Urinary bladder (tissue), 4 donors: Measurements from ENCODE around the gene FKTN. TPM values are rescaled to one million over a fixed set of nuclear protein-coding genes. Genes with fewer than 3 reads are reported as not detected.
"Not testable (repeated sequence)": the region's sequence is repeated elsewhere in the genome, so short reads cannot be mapped to it uniquely, and the experiment has no call there.

ENCODE experiments used
- DNase-seq: peaks from one replicate; pipeline ENCODE4 v3.0.0-alpha.2; 2015; ENCODE audit errors: extremely low spot score
- H3K27ac ChIP-seq: one replicate; pipeline ENCODE4 v1.5.1; 2013; ENCODE audit warnings: low read depth, mild to moderate bottlenecking, moderate library complexity
- H3K36me3 ChIP-seq: one replicate; pipeline ENCODE4 v1.6.1; 2013; ENCODE audit warnings: mild to moderate bottlenecking, moderate library complexity; ENCODE audit not compliant: insufficient read depth
- H3K4me1 ChIP-seq: one replicate; pipeline ENCODE4 v1.6.1; 2013; ENCODE audit warnings: mild to moderate bottlenecking, moderate library complexity; ENCODE audit not compliant: insufficient read depth
- H3K4me3 ChIP-seq: one replicate; pipeline ENCODE4 v1.5.1; 2013; ENCODE audit warnings: low read depth, low read length
- WGBS: extraction: QIAGEN DNeasy Blood & Tissue Kit; methylation state at CpG from one replicate; pipeline ENCODE4 v1.1.7; 2013; 5-methylcytosine and 5-hydroxymethylcytosine counted together
- polyA plus RNA-seq: library from polyadenylated mRNA; stranded (reverse); fragments of 200-250 nt; gene quantifications from one replicate; pipeline ENCODE4 v1.2.3, GENCODE V29; 2013
- total RNA-seq: library from RNA; depleted of rRNA; stranded (reverse); fragments of >200 nt; gene quantifications from one replicate; pipeline ENCODE4 v1.2.3, GENCODE V29; 2014
- donor health status: healthy with polysubstance abuse.
- donor health status: healthy.

Gene FKTN
- total RNA-seq, result 48.9 TPM
- 5.0 TPM for polyA plus RNA-seq

GRCh38 chr9:105557804-105558610 lies at the start of gene FKTN:
Gene FKTN (plus strand): TSS chr9:105558131. CDS start chr9:105575033, 16,902 bp downstream.
- Histone ChIP-seq H3K27ac (no peak within 1 kb of the TSS), H3K36me3 (peaks cover 2% of the 10 kb centered on the region), H3K4me1 (peaks cover 3% of the 10 kb centered on the region), H3K4me3 (peak within 1 kb of the TSS; percentile 78)
- DNase-seq, result peak; percentile 60
- under 1% methylated on average over 49 of the region's 49 CpGs for WGBS

DNA sequence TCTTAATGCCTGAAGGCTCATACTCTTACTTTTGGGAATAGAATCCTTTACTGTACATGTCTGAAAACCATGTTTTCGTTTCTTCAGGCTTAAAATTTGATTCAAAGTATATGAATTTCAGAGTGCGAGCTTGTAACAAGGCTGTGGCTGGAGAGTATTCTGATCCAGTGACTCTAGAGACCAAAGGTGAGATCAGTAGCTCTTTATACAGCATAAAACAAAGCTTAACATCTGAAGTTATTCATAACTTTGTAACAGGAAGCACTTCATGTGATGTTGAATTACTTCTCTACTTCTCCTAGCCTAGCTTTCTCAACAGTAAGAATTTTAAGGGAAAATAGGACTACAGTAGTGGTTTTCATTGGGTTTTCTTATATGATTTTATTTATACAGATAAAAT lies 49.4 kb upstream of the FKTN start:
- Histone ChIP-seq H3K4me3 (no peak overlapping the region), H3K4me1 (no peaks in the 10 kb centered on the region), H3K27ac (no peak overlapping the region), H3K36me3 (no peaks in the 10 kb centered on the region)
- WGBS, result 99% methylated on average over 2 of the region's 2 CpGs
- DNase-seq, result no peak

DNA sequence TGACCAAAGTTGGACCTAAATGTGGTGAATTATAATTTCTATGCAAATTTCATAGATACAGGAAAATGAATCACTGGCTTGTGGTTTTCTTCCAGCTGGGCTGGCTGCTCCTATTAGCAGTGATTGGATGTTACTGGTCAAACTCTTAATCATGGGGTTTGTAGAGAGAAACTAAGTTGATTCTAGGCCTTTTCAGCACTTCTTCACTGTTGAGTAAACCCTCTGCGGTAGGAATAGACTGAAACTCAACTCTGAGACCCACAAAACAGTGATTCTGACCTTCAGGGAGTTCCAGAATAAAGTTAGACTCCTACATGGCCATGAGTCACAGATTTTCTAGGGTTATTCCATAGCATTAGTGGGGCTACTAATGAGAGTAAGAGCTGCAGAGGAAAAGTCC lies 47.9 kb upstream of the FKTN start:
- WGBS, result 92% methylated on average over 1 of the region's 1 CpG
- no peaks in the 10 kb centered on the region for H3K4me1 ChIP-seq
- H3K36me3 ChIP-seq, result no peaks in the 10 kb centered on the region
- H3K27ac ChIP-seq, result no peak overlapping the region
- no peak overlapping the region for H3K4me3 ChIP-seq
- DNase-seq, result no peak

GRCh38 chr9:105511446-105511845 lies 46.5 kb upstream of the FKTN start:
- Histone ChIP-seq H3K4me1 (no peaks in the 10 kb centered on the region), H3K27ac (no peak overlapping the region), H3K36me3 (no peaks in the 10 kb centered on the region)

GRCh38 chr9:105515811-105516413 lies 42.0 kb upstream of the FKTN start:
- Histone ChIP-seq H3K4me3 (no peak overlapping the region), H3K36me3 (no peaks in the 10 kb centered on the region), H3K4me1 (no peaks in the 10 kb centered on the region), H3K27ac (no peak overlapping the region)
- WGBS, result 85% methylated on average over 11 of the region's 11 CpGs
- DNase-seq, result no peak

More at GRCh38 chr9:105511446-105511845, 46.5 kb upstream of the FKTN start:
- DNase-seq, result no peak
- no peak overlapping the region for H3K4me3 ChIP-seq

- not testable (repeated sequence) for H3K4me3 ChIP-seq, DNase-seq, H3K36me3 ChIP-seq, H3K4me1 ChIP-seq
- peak overlapping the region; percentile 56 for H3K27ac ChIP-seq
- 93% methylated on average over 43 of the region's 43 CpGs for WGBS
Measured at GRCh38 chr9:105519710-105520369, 38.1 kb upstream of the FKTN start.

GRCh38 chr9:105520992-105521391 lies 36.9 kb upstream of the FKTN start:
- DNase-seq, H3K36me3 ChIP-seq, H3K4me3 ChIP-seq, H3K27ac ChIP-seq, H3K4me1 ChIP-seq: not testable (repeated sequence)
- 91% methylated on average over 6 of the region's 6 CpGs for WGBS

GRCh38 chr9:105522618-105523385 lies 35.1 kb upstream of the FKTN start:
- DNase-seq, H3K36me3 ChIP-seq, H3K4me1 ChIP-seq, H3K27ac ChIP-seq, H3K4me3 ChIP-seq: not testable (repeated sequence)
- 94% methylated on average over 10 of the region's 10 CpGs for WGBS

DNA sequence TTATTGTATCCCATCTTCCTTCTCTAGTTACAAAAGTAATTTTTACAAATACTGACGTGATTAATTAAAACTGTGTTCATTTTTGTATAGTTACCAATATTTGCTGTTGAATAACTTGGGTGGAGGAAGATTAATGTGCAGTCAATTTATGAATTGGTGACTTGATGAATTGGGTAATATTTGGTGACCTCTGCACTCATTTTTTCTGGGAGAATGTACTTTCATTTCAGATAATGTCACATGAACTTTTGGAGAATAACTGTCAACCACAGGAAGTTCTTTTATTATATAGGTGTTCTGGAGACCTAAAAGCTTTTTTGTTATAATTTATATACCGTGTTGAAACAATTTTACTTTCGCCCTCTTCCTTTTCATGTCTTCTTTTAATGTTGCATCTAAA lies 26.4 kb upstream of the FKTN start:
- 77% methylated on average over 3 of the region's 3 CpGs for WGBS
- Histone ChIP-seq H3K36me3 (no peaks in the 10 kb centered on the region), H3K27ac (no peak overlapping the region), H3K4me3 (no peak overlapping the region), H3K4me1 (no peaks in the 10 kb centered on the region)
- DNase-seq, result no peak

GRCh38 chr9:105535920-105536668 lies 21.8 kb upstream of the FKTN start:
- no peak overlapping the region for H3K4me3 ChIP-seq
- H3K36me3 ChIP-seq, result no peaks in the 10 kb centered on the region
- DNase-seq, result no peak
- no peak overlapping the region for H3K27ac ChIP-seq
- WGBS, result 96% methylated on average over 3 of the region's 3 CpGs
- no peaks in the 10 kb centered on the region for H3K4me1 ChIP-seq

GRCh38 chr9:105539452-105539851 lies 18.5 kb upstream of the FKTN start:
- Histone ChIP-seq H3K4me1 (no peaks in the 10 kb centered on the region), H3K36me3 (no peaks in the 10 kb centered on the region), H3K4me3 (no peak overlapping the region), H3K27ac (no peak overlapping the region)
- DNase-seq, result no peak
- 100% methylated on average over 1 of the region's 1 CpG for WGBS

GRCh38 chr9:105541838-105542237 lies 16.1 kb upstream of the FKTN start:
- WGBS, result 98% methylated on average over 3 of the region's 3 CpGs
- H3K4me1 ChIP-seq, result no peaks in the 10 kb centered on the region
- no peak overlapping the region for H3K27ac ChIP-seq
- no peak overlapping the region for H3K4me3 ChIP-seq
- no peak for DNase-seq
- H3K36me3 ChIP-seq, result no peaks in the 10 kb centered on the region

GRCh38 chr9:105554042-105554441 lies 3.9 kb upstream of the FKTN start:
- Histone ChIP-seq H3K36me3 (no peaks in the 10 kb centered on the region), H3K27ac (no peak overlapping the region)
- WGBS, result 51% methylated on average over 10 of the region's 10 CpGs

More at GRCh38 chr9:105554042-105554441, 3.9 kb upstream of the FKTN start:
- Histone ChIP-seq H3K4me3 (no peak overlapping the region), H3K4me1 (peaks cover 3% of the 10 kb centered on the region)
- DNase-seq, result no peak
